Kidney (tissue), 13 donors: ENCODE results near the gene TARP.

ENCODE experiments used
- DNase-seq, 5 donors: peaks; one replicate each; pipeline ENCODE4 v3.0.0-alpha.2; 2013 to 2020
- FAIRE-seq: peaks from 2 replicates; lab custom pipeline; 2012; peaks lifted over from hg19 to GRCh38; lab: Jason Lieb, UNC
- H3K27ac ChIP-seq, 2 donors: one replicate each; pipeline ENCODE4 v1.7.0; 2013; ENCODE audit warnings: low read depth in 2 of 2, low read length in 2 of 2, inconsistent platforms in 1 of 2
- H3K27me3 ChIP-seq: one replicate; pipeline ENCODE4 v1.7.1; 2013; ENCODE audit warnings: low read length, inconsistent platforms; ENCODE audit not compliant: control insufficient read depth, insufficient read depth
- H3K36me3 ChIP-seq, 3 donors: one replicate each; pipeline versions ENCODE4 v1.7.0 to v1.7.1; 2013; ENCODE audit warnings: low read length in 3 of 3, control low read depth in 1 of 3, inconsistent platforms in 1 of 3; ENCODE audit not compliant: insufficient read depth in 3 of 3, control insufficient read depth in 2 of 3
- H3K4me1 ChIP-seq, 3 donors: one replicate each; pipeline versions ENCODE4 v1.7.0 to v1.7.1; 2013; ENCODE audit warnings: low read length in 3 of 3, inconsistent platforms in 1 of 3, low read depth in 1 of 3; ENCODE audit not compliant: control insufficient read depth in 2 of 3, insufficient read depth in 2 of 3
- H3K4me3 ChIP-seq, 3 donors: one replicate each; pipeline versions ENCODE4 v1.7.0 to v1.8.1; 2013; ENCODE audit warnings: low read length in 3 of 3, control low read depth in 1 of 3, inconsistent platforms in 1 of 3
- H3K9ac ChIP-seq, 3 donors: one replicate each; pipeline versions ENCODE4 v1.7.0 to v1.7.1; 2013; ENCODE audit warnings: low read length in 3 of 3, control low read depth in 1 of 3, inconsistent platforms in 1 of 3
- H3K9me3 ChIP-seq, 3 donors: one replicate each; pipeline versions ENCODE4 v1.7.0 to v1.7.1; 2013; ENCODE audit warnings: low read length in 3 of 3, control low read depth in 1 of 3, inconsistent platforms in 1 of 3; ENCODE audit not compliant: control insufficient read depth in 2 of 3, insufficient read depth in 1 of 3
- CTCF ChIP-seq: IDR thresholded peaks from 3 replicates; pipeline ENCODE4 v1.5.1; 2012; ENCODE audit warnings: mild to moderate bottlenecking, moderate library complexity, borderline replicate concordance; ENCODE audit not compliant: insufficient read depth; ENCODE audit errors: extremely low read depth
- intact Hi-C: fragments of 100-400 bp; cut with DNase I; formaldehyde crosslinking; loops from one replicate; pipeline ENCODE4 v1.11.1; 2022
- donor health status: control.
- donor health status: control.
- donor health status: control.
- donor health status: control.
- donor health status: control.
- donor health status: DM: yes; HTN: yes; CAD: no.
- donor health status: Normal renal cell carcinoma (clear cell type).

The TARP gene

GRCh38 chr7:38308140-38308539 lies 34.7 kb upstream of the TARP start:
- H3K9me3 ChIP-seq, result no peaks in the 10 kb centered on the region
- H3K4me1 ChIP-seq, result peaks cover 0 to 6% (median 0%) of the 10 kb centered on the region in 3 donors
- H3K27ac ChIP-seq, result no peak overlapping the region
- intact Hi-C loops, result no loop called here
- H3K36me3 ChIP-seq, result no peaks in the 10 kb centered on the region
- no peak for DNase-seq
- H3K4me3 ChIP-seq, result no peak overlapping the region
- TF ChIP-seq CTCF, result no peak
- no peaks in the 10 kb centered on the region for H3K27me3 ChIP-seq
- no peak overlapping the region for H3K9ac ChIP-seq
- no peak for FAIRE-seq

- H3K9me3 ChIP-seq, result no peaks in the 10 kb centered on the region
- no peak overlapping the region for H3K9ac ChIP-seq
- H3K4me3 ChIP-seq, result no peak overlapping the region
- no peak for TF ChIP-seq CTCF
- H3K4me1 ChIP-seq, result peaks cover 0 to 4% (median 0%) of the 10 kb centered on the region in 3 donors
- H3K27ac ChIP-seq, result no peak overlapping the region
- no peaks in the 10 kb centered on the region for H3K36me3 ChIP-seq
- FAIRE-seq (no peak), DNase-seq (no peak)
- intact Hi-C loops, result no loop called here
- no peaks in the 10 kb centered on the region for H3K27me3 ChIP-seq
These were observed 34.2 kb upstream of the TARP start for GRCh38 chr7:38307640-38308039.

GRCh38 chr7:38306914-38307313 lies 33.5 kb upstream of the TARP start:
- H3K27me3 ChIP-seq, result no peaks in the 10 kb centered on the region
- FAIRE-seq, result no peak

More at GRCh38 chr7:38306914-38307313, 33.5 kb upstream of the TARP start:
- Histone ChIP-seq H3K27ac (no peak overlapping the region), H3K9ac (no peak overlapping the region), H3K4me1 (peaks cover 0 to 4% (median 0%) of the 10 kb centered on the region in 3 donors), H3K36me3 (no peaks in the 10 kb centered on the region), H3K4me3 (no peak overlapping the region), H3K9me3 (no peaks in the 10 kb centered on the region)
- DNase-seq, result no peak
- no peak for TF ChIP-seq CTCF
- intact Hi-C loops, result no loop called here
